Ecto neural progenitor cell (in vitro differentiated cells): Measurements from ENCODE around the gene RANBP1.

Experiments used
- DNase-seq: peaks from one replicate; pipeline ENCODE4 v3.0.0-alpha.2; 2018; ENCODE audit warnings: low spot score

Gene RANBP1

GRCh38 chr22:20173246-20173645 lies 57.3 kb downstream of the RANBP1 start:
- DNase-seq = no peak

GRCh38 chr22:20173772-20174171 lies 57.9 kb downstream of the RANBP1 start:
- DNase-seq = no peak

- no peak for DNase-seq
Observed at GRCh38 chr22:20174785-20175596, 59.1 kb downstream of the RANBP1 start.

GRCh38 chr22:20175597-20175900 lies 59.6 kb downstream of the RANBP1 start:
- no peak for DNase-seq

- no peak for DNase-seq
Observed at GRCh38 chr22:20176421-20177085, 60.6 kb downstream of the RANBP1 start.
